Germinal center (tissue), 1 donor: ENCODE data around the gene DHX15.

Experiments
- DNase-seq: peaks from one replicate; pipeline ENCODE4 v3.0.0; 2012; ENCODE audit warnings: mixed read lengths, low spot score

DHX15 gene

DNA sequence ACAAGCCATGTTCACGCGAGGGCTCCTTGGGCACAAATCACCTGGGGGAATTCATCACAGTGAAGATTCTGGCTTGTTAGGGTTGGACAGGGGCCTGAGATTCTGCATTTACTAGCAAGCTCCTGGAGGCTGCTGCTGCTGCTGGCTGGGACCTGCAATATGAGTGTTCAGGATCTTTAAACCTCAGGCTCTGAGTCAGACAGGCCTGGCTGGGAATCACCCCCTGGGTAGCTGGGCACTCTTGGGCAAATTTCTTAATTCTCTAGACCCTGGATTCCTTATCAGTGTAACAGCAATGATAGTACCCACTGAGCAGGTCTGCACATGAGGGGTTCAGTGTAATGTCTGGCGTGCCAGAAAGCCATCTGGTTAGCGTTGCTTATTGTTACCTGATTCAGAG is 101.5 kb downstream of the DHX15 start:
- DNase-seq: no peak

DNA sequence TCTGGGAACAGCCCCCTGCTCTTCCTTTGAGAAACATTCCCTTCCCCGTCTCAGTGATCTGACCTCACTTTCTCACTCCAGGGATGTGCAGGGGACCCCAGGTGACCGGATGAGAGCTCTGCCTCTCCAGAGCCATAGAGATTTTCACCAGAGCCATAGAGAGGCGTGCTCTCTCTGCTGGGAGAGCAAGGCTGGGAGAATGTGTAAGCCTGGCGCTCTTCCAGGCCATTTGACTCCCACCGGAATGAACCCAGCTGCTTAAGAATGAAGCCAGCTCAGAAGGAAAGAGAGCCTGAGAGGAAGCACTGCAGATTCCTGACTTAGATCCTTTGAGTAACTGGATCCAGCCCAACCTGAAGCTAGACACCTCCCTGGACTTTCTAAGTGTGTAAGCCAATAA is 106.4 kb downstream of the DHX15 start:
- DNase-seq: no peak
